ENCODE data around the gene LRRC15. TPM values are rescaled to one million over a fixed set of nuclear protein-coding genes. Genes with fewer than 3 reads are reported as not detected.

LRRC15 gene
- total RNA-seq, 4 donors from 2014 or later, result 5.6 to 23.7 (median 9.6) TPM; not detected in 1

DNA sequence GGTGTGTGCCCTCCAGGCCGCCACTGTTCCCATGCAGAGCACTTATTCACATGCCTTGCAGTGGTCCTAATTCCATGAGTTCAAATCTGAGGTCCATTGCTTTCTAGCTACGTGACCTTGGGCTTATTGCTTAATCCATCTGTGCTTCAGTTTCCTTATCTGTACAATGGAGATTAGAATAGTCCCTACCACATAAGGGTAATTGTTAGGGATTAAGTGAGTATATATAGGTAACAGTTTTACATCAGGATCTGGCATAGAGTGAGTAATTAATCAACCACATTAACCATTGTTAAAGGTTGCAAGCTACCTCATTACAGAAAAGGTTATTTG, 26.0 kb downstream of the LRRC15 start:
- WGBS, result 79% methylated on average over 2 of the region's 2 CpGs
- H3K9me3 ChIP-seq, result no peaks in the 10 kb centered on the region
- H3K4me1 ChIP-seq, result no peaks in the 10 kb centered on the region
- no peak overlapping the region for H3K4me3 ChIP-seq
- no peak for DNase-seq (ENCODE audit: low spot score in 2 of 2)
- H3K27ac ChIP-seq, result no peak overlapping the region
- H3K27me3 ChIP-seq, result no peaks in the 10 kb centered on the region
- no peaks in the 10 kb centered on the region for H3K36me3 ChIP-seq
- TF ChIP-seq POLR2A (IDR thresholded peaks at IDR 0.05) (no peak), POLR2AphosphoS5 (IDR thresholded peaks at IDR 0.05) (no peak), EP300 (IDR thresholded peaks at IDR 0.05) (no peak)
- TF ChIP-seq, protein P1, sequence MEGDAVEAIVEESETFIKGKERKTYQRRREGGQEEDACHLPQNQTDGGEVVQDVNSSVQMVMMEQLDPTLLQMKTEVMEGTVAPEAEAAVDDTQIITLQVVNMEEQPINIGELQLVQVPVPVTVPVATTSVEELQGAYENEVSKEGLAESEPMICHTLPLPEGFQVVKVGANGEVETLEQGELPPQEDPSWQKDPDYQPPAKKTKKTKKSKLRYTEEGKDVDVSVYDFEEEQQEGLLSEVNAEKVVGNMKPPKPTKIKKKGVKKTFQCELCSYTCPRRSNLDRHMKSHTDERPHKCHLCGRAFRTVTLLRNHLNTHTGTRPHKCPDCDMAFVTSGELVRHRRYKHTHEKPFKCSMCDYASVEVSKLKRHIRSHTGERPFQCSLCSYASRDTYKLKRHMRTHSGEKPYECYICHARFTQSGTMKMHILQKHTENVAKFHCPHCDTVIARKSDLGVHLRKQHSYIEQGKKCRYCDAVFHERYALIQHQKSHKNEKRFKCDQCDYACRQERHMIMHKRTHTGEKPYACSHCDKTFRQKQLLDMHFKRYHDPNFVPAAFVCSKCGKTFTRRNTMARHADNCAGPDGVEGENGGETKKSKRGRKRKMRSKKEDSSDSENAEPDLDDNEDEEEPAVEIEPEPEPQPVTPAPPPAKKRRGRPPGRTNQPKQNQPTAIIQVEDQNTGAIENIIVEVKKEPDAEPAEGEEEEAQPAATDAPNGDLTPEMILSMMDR (IDR thresholded peaks at IDR 0.05), result no peak

DNA sequence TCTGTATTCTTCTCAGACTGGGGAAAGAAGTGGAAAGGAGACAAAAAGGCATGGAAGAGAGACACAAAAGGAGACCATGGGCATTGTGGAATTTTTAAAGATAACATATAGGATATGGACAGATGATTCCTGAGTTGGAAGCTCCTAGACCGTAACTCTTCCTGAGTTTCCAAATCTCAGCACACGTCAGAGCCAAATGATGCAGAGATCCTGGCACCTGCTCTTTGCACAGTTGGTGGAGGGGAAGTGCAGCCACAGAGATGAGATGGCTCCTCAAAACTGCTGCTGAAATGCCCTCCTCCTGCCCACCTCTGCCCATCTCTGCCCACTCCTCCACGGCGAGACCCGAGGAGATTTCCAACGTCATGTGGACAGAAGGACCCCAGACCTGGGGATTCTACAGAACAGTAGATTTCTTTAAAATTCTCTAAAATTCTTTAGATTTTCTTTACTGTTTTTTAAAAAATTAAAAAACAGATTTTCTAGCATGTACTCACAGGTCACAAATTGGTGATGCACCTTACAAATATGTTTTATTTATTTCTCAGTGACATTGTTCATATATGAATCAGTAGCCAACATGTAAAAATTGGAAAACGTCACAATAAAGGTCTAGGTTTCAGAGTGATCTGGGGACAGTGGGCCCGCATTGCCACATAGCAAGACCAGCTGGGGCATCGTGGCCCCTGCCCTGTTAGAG, 26.5 kb downstream of the LRRC15 start:
- DNase-seq (ENCODE audit: low spot score in 2 of 2), result no peak
- no peaks in the 10 kb centered on the region for H3K9me3 ChIP-seq
- 86% methylated on average over 9 of the region's 9 CpGs for WGBS
- TF ChIP-seq, protein P1 (IDR thresholded peaks at IDR 0.05), result no peak
- no peak for TF ChIP-seq POLR2AphosphoS5 (IDR thresholded peaks at IDR 0.05)
- no peak for TF ChIP-seq POLR2A (IDR thresholded peaks at IDR 0.05)
- TF ChIP-seq EP300 (IDR thresholded peaks at IDR 0.05), result no peak
- H3K36me3 ChIP-seq, result no peaks in the 10 kb centered on the region
- no peaks in the 10 kb centered on the region for H3K27me3 ChIP-seq
- no peak overlapping the region for H3K4me3 ChIP-seq
- H3K27ac ChIP-seq, result no peak overlapping the region
- no peaks in the 10 kb centered on the region for H3K4me1 ChIP-seq

DNA sequence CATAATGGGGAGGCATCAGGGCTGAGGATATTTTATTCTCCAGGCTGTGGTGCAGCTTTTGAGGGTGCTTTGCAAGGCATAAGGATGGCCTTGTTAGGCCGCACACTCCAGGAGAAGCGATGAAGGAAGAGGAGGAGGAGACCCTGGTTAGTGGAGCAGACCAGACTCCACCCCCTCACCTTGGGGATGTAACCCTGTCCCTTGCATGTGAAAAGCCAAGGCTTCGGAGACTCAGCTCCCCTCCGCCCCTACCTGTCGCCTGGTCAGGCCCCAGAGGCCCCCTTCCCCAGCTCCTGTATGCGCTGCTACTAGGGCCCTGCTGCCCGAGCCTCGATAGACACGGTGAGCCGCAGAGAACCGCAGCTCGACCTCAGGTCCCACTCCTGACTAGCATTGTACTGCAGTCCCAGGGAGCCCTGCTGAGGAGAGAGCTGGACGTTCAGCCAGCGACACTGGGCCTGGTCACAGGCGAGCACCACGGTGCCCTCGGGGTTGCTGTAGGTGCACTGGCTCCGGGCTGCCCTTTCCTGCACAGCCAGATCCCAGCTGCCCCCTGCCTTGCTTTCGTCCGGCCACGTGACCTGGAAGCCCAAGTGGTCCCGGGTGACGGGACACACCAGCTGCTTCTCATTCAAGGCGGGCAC, 28.7 kb downstream of the LRRC15 start:
- H3K9me3 ChIP-seq, result no peaks in the 10 kb centered on the region
- no peaks in the 10 kb centered on the region for H3K4me1 ChIP-seq
- H3K27me3 ChIP-seq, result peaks cover 6% of the 10 kb centered on the region
- no peaks in the 10 kb centered on the region for H3K36me3 ChIP-seq
- no peak overlapping the region for H3K4me3 ChIP-seq
- 96% methylated on average over 9 of the region's 24 CpGs for WGBS
- H3K27ac ChIP-seq, result no peak overlapping the region
- no peak for DNase-seq (ENCODE audit: low spot score in 2 of 2)
- TF ChIP-seq EP300 (IDR thresholded peaks at IDR 0.05), result no peak
- TF ChIP-seq, protein P1 (IDR thresholded peaks at IDR 0.05), result no peak
- TF ChIP-seq POLR2AphosphoS5 (IDR thresholded peaks at IDR 0.05), result no peak
- TF ChIP-seq POLR2A (IDR thresholded peaks at IDR 0.05), result no peak

DNA sequence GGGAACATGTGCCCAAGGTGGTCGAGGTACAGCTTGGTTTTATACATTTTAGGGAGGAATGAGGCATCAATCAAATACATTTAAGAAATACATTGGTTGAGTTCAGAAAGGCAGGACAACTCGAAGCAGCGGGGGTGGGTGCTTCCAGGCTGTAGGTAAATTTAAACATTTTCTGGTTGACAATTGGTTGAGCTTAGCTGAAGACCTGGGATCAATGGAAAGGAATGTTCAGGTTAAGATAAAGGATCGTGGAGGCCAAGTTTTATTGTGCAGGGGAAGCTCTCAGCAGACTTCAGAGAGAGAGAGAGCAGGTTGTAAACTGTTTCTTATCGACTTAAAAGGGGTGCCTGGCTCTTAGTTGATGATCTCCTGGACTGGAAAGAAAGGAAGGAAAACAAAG, 29.7 kb downstream of the LRRC15 start:
- DNase-seq (ENCODE audit: low spot score in 2 of 2), result no peak
- no peaks in the 10 kb centered on the region for H3K36me3 ChIP-seq
- no peaks in the 10 kb centered on the region for H3K9me3 ChIP-seq
- TF ChIP-seq, protein P1 (IDR thresholded peaks at IDR 0.05), result no peak
- TF ChIP-seq EP300 (IDR thresholded peaks at IDR 0.05) (no peak), POLR2A (IDR thresholded peaks at IDR 0.05) (no peak), POLR2AphosphoS5 (IDR thresholded peaks at IDR 0.05) (no peak)
- H3K4me1 ChIP-seq, result no peaks in the 10 kb centered on the region
- WGBS, result 72% methylated on average over 5 of the region's 5 CpGs
- H3K27me3 ChIP-seq, result peaks cover 6% of the 10 kb centered on the region
- no peak overlapping the region for H3K4me3 ChIP-seq
- H3K27ac ChIP-seq, result no peak overlapping the region

DNA sequence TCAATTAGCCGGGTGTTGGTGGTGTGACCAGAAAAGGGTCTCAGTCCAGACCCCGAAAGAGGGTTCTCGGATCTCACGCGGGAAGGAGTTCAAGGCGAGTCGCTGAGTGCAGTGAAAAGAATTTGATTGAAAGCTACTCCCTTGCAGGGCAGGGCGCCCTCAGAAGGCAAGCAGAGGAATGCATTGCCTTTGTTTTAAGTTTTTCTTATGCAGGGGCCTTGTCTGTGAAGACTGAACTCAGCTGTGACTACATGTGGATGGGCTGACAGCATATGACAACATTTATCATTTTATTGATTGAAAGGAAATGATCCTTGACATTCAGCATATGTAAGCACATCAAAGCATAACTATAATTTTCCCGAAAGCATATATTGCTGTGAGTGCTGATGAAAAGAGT, 30.2 kb downstream of the LRRC15 start:
- Histone ChIP-seq H3K27ac (no peak overlapping the region), H3K4me1 (no peaks in the 10 kb centered on the region), H3K27me3 (peaks cover 6% of the 10 kb centered on the region), H3K36me3 (no peaks in the 10 kb centered on the region), H3K9me3 (no peaks in the 10 kb centered on the region), H3K4me3 (no peak overlapping the region)
- 89% methylated on average over 9 of the region's 9 CpGs for WGBS
- DNase-seq (ENCODE audit: low spot score in 2 of 2), result no peak
- TF ChIP-seq EP300 (IDR thresholded peaks at IDR 0.05) (no peak), POLR2A (IDR thresholded peaks at IDR 0.05) (no peak), POLR2AphosphoS5 (IDR thresholded peaks at IDR 0.05) (no peak)
- TF ChIP-seq, protein P1 (IDR thresholded peaks at IDR 0.05), result no peak

Measured in suprapubic skin (tissue), 4 donors.